Measurements from ENCODE around the gene TUBB6.

The TUBB6 gene

GRCh38 chr18:12315911-12316310, 7.9 kb downstream of the TUBB6 start:
- no peak for DNase-seq

- DNase-seq = no peak
Measured at GRCh38 chr18:12317664-12318333, 9.8 kb downstream of the TUBB6 start.

GRCh38 chr18:12318334-12318697, 10.3 kb downstream of the TUBB6 start:
- no peak for DNase-seq

- DNase-seq = no peak
Measured at GRCh38 chr18:12318857-12319256, 10.8 kb downstream of the TUBB6 start.

- DNase-seq = no peak
Measured at GRCh38 chr18:12321333-12321732, 13.3 kb downstream of the TUBB6 start.

- DNase-seq = no peak
Measured at GRCh38 chr18:12324991-12325725, 17.1 kb downstream of the TUBB6 start.

- DNase-seq = no peak
Measured at GRCh38 chr18:12325726-12326245, 17.7 kb downstream of the TUBB6 start.

GRCh38 chr18:12326711-12327460, 18.8 kb downstream of the TUBB6 start:
- DNase-seq = no peak

GRCh38 chr18:12327510-12328178, 19.6 kb downstream of the TUBB6 start:
- DNase-seq = peak; percentile 33

GRCh38 chr18:12328179-12328823, 20.3 kb downstream of the TUBB6 start:
- DNase-seq = no peak

- no peak for DNase-seq
Measured at GRCh38 chr18:12329125-12329698, 21.2 kb downstream of the TUBB6 start.

- no peak for DNase-seq
Measured at GRCh38 chr18:12330766-12331165, 22.7 kb downstream of the TUBB6 start.

- no peak for DNase-seq
Measured at GRCh38 chr18:12333506-12334290, 25.7 kb downstream of the TUBB6 start.

- DNase-seq = no peak
Measured at GRCh38 chr18:12334366-12334808, 26.3 kb downstream of the TUBB6 start.

- no peak for DNase-seq
Measured at GRCh38 chr18:12334863-12335262, 26.8 kb downstream of the TUBB6 start.

- no peak for DNase-seq
Measured at GRCh38 chr18:12335503-12335902, 27.5 kb downstream of the TUBB6 start.

GRCh38 chr18:12336171-12336613, 28.2 kb downstream of the TUBB6 start:
- no peak for DNase-seq

- DNase-seq = no peak
Measured at GRCh38 chr18:12336887-12337286, 28.8 kb downstream of the TUBB6 start.

GRCh38 chr18:12338382-12338781, 30.3 kb downstream of the TUBB6 start:
- DNase-seq = no peak

GRCh38 chr18:12340945-12341660, 33.1 kb downstream of the TUBB6 start:
- DNase-seq = no peak
